Hematopoietic multipotent progenitor cell treated with erythropoietin and hydrocortisone succinate and interleukin-3 and kit ligand, for 4 days (in vitro differentiated cells): ENCODE results near the gene RNF183.
A peak's percentile ranks its signal among the peaks of the same experiment; 100 is the strongest.

ENCODE experiments used
- DNase-seq: peaks from one replicate; pipeline ENCODE4 v3.0.0-alpha.2; 2015

The RNF183 gene, protein sequence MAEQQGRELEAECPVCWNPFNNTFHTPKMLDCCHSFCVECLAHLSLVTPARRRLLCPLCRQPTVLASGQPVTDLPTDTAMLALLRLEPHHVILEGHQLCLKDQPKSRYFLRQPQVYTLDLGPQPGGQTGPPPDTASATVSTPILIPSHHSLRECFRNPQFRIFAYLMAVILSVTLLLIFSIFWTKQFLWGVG

DNA sequence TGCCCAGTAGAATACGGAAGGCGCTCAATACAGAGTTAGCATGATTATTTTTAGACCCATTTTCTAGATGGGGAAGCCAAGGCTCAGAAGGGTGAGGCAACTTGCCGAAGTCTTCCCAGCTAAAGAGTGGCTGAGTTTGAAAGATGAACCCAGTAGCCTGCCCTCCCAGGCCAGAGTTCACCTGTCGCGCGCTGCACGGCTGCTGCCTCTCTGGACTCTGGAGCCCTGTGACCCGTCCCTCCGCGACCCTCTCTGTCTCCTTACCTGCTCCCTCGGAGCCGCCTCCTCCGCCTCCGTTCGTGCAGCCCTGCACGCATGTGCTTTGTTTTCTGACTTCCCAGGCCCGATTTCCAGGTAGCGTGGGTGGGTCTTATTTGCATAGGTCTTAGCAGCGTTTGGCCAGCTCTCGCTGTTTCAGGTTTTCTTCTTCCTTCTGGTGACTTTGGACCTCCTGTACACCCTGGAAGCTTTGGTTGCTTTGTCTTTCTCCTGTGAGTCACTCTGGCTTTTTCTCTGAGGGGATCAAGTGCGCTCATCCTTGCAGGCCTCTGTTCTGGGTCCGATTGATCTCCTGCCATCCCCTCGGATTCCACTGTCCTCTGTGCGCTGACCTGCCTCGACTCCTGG is at the start of gene RNF183:
RNF183 (minus strand) TSS at position 585 of the 627 bp plus-strand sequence. CDS start 5,192 bp downstream, outside the sequence.
- no peak for DNase-seq

DNA sequence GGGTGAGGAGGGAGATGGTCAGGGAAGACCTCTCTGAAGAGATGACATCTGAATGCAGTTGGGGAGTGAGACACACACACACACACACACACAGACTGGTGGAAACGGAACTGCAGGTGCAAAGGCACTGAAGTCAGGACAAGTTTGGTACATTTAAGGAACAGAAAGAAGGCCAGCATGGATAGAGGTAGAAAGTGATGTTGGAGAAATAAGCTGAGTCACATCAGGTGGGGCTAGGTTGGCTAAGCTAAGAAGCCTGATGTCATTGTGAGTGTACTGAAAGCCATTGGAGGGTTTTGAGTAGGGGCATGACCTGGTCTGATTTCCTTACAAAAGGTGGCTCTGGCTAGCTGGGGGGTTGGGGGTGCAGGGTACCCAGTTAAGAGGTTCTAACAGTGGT is 49.2 kb upstream of the RNF183 start:
- DNase-seq = peak; percentile 28

DNA sequence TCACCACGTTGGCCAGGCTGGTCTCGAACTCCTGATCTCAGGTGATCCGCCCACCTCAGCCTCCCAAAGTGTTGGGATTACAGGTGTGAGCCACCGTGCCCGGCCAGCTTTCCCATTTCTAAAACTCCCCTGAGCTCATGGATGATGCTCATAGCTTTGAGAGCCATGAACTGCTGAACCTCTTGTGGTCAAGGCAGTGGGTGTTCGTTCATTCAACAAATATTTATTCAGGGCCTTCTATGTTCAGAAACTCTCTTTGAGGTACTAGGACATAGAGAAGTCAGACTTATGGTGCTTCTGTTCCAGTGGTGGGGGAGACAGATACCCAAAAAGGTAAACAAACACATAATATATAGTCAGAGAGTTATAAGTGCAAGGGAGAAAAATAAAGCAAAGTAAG is 48.8 kb upstream of the RNF183 start:
- DNase-seq = no peak

DNA sequence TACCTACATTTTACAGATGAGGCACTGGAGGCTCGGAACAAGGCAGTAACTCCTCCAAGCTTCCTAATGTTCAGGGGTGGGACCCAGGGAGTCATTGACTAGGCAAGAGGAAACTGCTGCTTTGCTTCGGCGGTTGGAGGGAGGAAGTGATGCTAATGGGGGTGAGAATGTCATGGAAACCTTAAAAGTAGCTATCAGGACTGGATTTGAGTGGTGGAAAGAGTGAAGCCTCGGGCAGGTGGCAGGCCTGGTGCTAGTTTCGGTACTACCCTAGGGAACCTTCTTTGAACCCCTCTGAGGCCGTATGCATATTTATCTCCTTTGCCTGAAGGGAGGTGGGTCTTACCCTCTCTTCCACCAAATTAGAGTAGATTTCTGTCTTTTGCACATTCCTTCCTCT is 47.8 kb upstream of the RNF183 start:
- peak; percentile 85 for DNase-seq

DNA sequence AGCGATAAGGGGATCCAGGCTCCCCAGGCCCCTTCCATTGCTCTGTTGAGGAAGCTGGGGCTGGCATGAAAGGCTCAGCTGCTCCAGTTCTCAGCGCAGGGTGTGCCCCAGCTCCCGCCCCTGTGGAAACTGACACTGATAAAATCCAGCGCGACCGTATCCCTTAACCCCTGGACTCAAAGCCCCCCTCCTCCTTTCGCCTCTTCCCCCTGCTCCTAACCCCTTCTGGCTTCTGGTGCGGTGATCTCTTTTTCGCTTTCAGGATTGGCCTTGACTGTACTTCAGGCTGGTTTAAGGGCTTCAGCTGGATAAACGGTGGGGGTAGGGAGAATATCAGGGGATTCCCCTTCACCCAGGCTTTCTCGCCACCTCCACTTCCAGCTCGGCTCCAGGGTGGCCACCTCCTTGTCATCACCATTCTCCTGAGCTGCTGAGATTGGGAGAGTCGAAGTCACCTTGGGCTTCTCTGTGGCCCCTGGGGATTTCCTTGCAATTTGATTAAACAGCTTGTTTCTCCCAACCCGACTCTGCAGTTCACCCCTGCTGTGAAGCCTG is 47.0 kb upstream of the RNF183 start:
- DNase-seq = peak; percentile 57

DNA sequence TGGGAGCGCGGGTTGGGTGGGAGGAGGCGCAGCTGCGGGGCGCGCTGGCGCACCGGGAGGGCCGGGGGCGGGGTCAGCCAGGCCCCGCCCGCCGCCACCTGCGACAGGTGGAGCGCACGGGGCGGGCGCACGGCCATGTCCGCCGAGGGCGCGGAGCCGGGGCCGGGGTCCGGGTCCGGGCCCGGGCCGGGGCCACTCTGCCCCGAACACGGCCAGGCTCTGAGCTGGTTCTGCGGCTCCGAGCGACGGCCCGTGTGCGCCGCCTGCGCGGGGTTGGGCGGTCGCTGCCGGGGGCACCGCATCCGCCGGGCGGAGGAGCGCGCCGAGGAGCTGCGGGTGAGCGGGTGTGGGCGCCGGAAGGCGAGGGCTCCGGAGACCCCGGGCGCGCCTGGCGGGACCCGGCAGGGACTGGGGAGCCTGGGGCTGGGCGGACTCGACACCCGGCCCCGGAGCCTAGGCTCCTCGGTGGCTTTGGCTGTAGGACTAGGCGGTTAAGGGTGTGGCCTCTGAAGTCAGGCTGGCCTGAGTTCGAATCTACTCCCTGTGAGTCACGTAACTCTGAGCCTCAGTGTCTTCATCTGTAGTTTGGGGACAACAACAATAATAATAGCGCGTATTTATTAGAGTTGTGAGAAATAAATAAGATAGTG is 46.4 kb upstream of the RNF183 start, which contains the start of gene BSPRY:
BSPRY (plus strand) TSS at position 97 of the 650 bp plus-strand sequence; CDS start at position 136, 39 bp downstream.
- DNase-seq = peak; percentile 76

DNA sequence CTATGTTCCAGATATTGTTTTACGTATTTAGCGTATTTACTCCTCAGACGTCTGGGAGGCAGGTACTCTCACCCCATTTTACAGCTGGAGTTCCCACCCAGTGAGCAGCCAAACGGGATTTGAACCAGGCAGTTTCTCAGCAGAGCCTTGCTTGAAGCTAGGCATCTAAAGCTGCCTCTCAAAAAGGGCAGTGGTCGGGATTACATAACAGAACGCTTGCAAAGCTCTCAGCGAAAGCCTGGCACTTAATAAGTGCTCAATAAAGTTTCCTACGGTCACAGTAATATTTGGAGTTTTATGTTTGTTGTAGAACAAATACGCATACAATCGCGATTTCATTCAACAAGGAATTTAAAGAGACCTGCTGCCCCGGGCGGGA is 45.9 kb upstream of the RNF183 start:
- peak; percentile 55 for DNase-seq

DNA sequence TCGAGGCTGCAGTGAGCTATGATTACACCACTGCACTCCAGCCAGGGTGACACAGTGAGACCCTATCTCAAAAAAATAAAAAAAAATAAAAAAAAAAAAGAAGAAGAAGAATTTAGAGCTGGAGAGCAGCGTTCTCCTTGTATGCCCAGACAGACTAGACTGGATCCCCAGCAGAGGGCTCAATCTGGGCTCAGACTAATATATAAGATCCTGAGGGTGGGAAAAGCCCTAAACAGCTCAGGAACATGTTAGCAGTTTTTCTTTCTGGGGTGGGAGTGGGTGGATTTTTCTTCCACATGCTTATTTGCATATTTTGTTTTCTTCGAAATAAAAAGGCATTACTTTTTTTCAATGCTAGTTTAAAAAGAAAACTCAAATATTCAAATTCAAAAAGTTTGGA is 45.3 kb upstream of the RNF183 start:
- peak; percentile 51 for DNase-seq

DNA sequence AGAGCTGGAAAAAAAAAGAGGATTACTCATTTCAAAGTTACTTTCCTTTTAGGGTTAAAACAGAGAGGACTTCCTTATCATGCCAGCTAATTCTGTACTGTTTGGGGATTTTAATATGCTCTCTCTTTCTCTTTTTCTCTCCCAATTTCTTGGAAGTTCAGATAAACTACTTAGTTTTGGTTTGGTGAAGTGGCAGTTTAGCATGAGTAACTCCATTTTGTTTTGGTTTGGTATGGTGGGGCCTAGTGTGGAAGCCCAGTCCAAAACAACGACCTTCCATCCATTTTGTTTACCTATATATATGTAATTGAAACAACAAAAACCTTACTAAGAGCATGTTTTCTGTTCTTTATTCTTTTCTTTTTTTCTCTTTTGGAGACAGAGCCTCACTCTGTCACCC is 42.5 kb upstream of the RNF183 start:
- no peak for DNase-seq

DNA sequence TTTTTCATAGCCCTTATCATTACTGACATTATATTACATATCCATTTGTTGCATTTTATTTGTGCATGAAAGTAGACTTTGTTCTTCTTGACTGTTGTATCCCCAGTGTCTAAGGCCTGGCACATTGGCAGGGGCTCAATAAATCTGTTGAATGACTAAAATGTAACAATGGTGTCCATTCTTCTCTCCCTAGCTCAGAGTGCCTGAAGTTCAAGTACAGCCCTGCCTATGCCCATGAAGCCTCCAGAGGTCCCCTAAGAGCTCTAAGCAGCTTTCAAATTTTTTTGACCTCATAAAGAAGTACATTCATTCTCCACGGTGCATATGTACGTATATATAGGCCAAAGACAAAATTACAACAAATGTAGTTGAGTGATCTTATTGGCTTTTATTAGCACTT is 42.0 kb upstream of the RNF183 start:
- peak; percentile 59 for DNase-seq

DNA sequence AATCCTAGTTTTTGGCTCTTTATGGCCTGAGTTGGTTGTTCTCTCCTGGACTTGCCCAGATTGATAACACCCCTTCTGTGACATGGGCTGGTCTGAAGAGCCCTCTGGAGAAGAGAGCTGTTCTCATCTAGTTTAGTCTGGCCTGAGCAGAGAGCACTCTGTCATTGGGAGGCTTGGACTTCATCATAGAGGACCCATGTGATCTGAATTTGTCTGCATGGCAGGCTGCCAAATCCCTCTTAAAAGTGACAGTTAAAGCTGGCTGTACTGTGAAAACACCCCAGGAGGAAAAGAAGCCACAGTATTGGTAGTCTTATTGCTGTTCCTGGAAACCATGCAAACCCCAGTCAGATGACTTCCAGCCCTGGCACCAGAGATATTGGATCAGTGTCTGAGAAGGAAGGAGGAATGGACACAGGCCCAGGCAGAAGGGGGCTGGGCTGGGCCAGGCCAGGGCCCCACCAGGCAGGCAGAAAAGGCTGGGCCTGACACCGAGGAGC is 40.6 kb upstream of the RNF183 start:
- peak; percentile 98 for DNase-seq

DNA sequence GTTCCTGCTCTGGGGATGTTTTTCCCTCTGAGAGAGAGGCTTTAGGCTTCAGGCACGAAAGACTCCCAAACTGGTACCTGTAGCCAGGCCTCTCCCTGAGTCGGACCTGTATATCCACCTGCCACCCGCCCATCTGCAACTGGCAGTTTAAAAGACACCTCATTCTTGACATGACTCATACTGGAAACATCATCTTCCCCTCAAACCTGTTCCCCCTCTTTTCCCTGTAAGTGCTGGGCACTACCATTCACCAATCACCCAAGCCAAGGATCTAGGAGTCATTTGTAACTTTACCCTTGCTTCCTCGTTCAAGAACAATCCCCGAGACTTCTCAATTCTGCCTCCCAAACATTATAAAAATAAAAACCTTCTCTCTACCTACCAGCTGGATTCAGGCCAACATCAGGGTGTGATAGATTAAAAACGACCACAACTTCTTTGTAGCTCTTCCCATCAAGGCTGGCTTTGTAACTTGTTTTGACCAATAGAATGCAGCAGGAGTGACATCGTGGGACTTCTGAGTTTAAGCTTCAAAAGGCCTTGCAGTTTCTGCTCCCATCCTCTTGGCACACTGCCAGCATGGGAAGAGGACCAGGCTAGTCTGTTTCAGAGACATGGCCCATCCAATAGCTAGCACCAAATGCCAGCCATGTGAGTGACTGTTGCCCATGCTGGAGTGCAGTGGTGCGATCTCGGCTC is 38.7 kb upstream of the RNF183 start:
- peak; percentile 91 for DNase-seq

DNA sequence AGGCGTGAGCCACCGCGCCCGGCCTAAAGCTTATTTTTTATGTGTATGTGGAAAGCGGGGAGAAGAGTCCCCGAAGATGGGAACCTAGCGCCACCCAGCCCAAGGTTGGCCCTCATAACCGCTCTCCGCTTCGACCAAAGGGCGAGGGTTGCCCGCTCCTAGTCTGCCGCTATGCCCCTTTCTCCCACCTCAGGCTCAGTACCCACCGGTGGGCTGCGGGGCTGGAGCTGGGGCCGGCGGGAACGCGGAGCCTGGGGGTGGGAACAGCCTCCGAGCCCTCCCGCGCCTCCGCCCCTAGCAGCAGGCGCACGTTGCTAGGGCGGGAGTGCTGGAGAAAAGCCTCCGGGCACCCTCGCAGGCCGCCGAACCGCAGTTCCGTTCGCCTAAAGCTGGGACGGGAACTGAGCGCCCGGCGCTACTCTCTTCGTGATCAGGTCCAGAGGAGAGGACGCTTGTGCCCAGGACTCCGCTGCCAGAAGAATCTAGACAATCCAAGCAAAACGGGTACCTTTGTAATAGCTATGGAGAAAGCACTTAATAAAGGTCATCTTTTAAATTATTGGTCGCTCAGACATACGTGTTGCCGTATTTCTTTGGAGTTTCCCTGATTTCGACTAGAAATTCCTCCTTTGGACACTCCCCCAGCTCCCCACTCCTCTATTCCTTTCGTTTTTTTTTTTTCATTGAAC is 37.0 kb upstream of the RNF183 start, which contains the start of gene WDR31:
WDR31 (minus strand) TSS at position 265 of the 689 bp plus-strand sequence. CDS start 8,253 bp downstream, outside the sequence.
- peak; percentile 94 for DNase-seq

DNA sequence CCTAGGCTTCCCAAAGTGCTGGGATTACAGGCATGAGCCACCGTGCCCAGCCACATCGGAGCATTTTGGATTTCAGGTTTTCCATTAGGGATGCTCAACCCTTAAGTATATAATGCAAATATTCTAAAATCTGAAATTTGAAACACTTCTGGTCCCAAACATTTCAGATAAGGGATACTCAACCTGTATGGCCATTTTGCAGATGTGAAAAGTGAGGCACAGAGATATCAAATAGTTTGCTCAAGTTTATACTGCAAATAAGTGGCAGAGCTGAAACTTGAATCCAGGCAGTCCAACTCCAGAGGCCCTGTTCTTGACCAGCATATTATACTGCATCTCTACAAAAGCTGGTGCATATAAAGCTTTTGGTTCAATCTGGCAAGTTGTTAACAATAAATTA is 34.5 kb upstream of the RNF183 start:
- DNase-seq = no peak

DNA sequence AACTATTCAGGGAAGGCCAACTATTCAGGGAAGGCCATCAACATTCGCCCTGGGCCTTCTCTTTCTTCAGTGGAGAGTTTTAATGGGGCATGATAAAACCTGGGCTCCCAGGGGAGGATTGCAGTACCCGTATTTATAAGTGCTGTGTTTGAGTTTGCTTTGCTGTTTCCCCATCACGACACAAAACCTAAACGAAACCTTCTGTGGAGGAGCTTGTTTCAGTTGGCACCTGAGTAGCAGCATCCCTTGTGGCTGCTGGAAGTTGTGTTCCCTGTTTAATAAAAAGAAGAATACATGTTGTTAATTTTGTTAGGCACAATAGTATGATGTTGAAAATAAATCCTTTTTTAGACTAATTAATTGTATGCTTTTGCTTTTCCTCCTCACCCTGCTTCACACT is 28.6 kb upstream of the RNF183 start:
- no peak for DNase-seq

DNA sequence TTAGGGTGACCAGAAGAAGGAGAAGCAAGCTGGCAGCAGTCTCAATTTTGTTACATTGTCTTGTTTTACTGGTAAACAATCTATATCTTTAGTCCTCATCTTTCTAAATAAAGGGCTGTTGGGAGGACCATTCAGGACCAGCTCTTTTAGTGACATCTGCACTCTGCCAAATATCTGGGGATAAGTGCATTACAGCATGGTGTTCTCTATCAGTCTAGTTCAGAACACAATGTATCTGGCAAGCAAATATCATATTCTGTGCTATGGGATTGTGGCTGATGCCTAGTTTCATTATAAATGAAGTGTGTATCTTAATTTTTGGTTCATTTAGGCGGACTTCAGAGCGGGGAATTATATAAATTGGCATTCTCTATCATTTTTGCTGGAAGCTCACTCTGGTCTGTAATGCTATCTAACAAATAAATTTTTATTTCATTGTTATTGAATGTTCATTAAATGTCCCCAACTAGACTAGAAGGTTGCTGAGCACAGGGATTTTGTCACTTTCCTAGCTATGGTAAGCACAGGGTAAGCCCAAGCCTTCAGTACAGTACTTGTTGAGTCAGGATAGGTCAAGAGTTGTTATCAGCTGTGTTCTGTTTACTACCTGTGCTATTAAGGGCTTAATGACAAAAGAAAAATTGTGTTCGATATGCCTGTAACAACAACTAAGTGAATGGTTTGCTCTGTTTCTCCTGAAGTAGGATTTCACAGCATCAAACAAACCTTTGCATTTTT is 25.0 kb upstream of the RNF183 start:
- DNase-seq = no peak

DNA sequence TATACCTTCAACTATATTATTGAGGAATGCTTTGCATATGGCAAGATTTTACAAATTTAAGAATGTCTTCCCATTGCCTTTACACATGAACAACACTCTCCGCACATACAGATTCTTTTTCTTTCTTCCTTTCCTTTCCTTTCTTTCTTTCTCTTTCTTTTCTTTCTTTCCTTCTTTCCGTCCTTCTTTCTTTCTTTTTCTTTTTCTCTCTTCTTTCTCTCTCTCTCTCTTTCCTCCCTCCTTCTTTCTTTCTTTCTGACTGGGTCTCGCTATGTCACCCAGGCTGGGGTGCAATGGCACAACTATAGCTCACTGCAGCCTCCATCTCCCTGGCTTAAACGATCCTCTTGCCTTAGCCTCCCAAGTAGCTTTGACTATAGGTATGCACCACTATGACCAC is 23.1 kb upstream of the RNF183 start:
- DNase-seq = no peak

DNA sequence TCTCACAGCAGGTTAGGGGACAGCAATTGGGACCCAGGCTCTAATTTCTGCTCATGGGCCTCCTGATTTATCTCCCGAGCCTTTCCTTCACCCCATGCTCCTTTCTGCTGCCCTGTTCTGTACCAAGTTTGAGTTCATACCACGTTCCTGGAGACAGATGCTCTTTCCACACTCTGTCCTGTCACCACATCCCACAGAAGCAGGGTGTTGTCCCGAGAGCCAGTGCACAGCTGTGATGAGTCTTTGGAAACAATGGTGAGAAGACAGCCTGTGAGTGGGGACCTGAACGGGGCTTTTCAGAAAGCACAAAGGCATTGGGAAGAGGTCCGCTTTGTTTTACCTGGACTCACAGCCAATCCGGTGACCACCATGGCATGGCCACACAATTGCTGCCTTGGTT is 19.5 kb upstream of the RNF183 start:
- DNase-seq = no peak

DNA sequence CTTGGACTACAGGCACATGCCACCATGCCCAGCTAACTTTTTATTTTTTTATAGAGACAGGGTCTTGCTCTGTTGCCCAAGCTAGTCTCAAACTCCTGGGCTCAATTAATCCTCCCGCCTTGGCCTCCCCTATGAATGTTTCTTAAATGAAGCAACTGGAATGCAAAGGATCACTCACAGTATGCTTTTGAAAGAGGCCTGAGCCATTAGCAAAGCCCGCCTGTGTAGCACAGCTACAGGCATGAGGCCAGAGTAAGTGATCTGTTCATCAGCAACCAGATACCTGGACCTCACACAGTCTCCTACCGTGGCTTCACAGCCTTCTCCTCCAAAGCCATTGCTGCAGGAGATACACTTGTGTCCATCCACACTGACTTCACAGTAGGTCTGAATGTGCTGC is 16.9 kb upstream of the RNF183 start:
- no peak for DNase-seq

DNA sequence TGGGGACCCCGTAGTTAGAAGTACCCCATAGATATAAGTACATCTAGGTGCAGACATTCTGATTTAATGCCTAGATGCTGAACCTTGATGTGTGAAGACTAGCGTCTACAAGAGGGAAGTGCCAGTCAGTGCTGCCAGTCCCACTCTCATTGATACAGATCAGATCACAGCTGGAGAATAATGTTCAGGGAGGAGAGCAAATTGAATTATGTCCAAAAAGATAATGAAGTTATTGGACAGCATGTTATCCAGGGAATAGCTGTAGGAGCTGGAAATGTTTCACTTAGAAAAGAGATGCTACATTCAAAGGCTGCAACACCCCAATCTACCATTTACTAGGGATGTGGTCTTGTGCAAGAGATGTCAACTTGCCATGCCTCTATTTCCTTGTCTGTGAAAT is 15.9 kb upstream of the RNF183 start:
- DNase-seq = no peak

DNA sequence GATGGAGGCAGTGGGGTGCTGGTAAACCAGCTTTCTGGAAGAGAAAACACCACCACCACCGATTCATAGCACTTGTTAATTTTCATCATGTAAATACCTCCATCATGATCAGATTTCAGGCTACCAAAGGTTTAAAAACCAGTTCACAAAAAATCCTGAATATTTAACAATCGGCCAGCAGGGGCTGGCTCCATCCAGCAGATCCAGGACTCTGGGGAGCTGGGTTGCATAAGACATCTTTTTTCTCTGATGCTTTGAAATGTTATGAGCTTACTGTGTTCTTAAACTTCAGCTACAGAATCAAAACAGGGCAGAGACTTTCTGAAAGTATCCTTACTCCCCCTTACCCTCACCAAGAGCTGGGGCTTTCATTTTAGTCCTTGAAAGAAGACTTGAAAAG is 14.6 kb upstream of the RNF183 start:
- no peak for DNase-seq

DNA sequence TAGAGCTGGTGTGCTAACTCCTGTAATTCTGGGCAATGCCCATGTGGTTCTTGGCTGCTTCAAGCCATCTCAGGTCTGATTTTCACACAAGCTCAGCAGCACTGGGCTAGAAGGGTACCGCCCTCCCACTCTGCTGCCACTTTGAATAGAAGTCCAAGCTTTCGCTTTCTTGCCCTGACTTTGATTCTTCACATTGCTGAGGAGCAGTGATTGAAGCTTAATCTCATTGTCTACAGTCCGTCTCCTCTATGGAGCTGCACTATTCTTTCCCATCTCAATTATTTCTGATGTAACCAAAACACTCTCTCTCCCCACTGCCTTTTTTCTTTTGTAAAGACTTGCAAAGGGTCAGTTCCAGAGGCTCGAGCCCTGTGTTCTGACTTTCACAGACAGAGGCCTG is 12.9 kb upstream of the RNF183 start:
- no peak for DNase-seq
